Fibroblast of lung (primary cell): ENCODE measurements around the gene MILR1. TPM values are rescaled to one million over a fixed set of nuclear protein-coding genes. Genes with fewer than 3 reads are reported as not detected.
"Not testable (repeated sequence)": the region's sequence is repeated elsewhere in the genome, so short reads cannot be mapped to it uniquely, and the experiment has no call there.

Experiments
- DNase-seq, 2 donors: peaks; one replicate each; pipeline versions ENCODE4 v3.0.0 to v3.0.0-alpha.2; 2010; ENCODE audit warnings: low read depth in 2 of 2
- H2AFZ ChIP-seq: 2 replicates; pipeline ENCODE4 v1.5.1; 2012; ENCODE audit warnings: low read length, control low read depth, inconsistent platforms
- H3K27ac ChIP-seq: 2 replicates; pipeline ENCODE4 v1.5.1; 2011; ENCODE audit warnings: low read length, control low read depth; ENCODE audit not compliant: insufficient read depth
- H3K27me3 ChIP-seq: 2 replicates; pipeline ENCODE4 v1.5.1; 2011; ENCODE audit warnings: mild to moderate bottlenecking, low read length; ENCODE audit not compliant: control insufficient read depth, insufficient read depth
- H3K36me3 ChIP-seq: 2 replicates; pipeline ENCODE4 v1.5.1; 2011; ENCODE audit warnings: low read length; ENCODE audit not compliant: control insufficient read depth, insufficient read depth
- H3K4me1 ChIP-seq: 2 replicates; pipeline ENCODE4 v1.5.1; 2011; ENCODE audit warnings: low read length; ENCODE audit not compliant: control insufficient read depth, insufficient read depth; ENCODE audit errors: extremely low read depth
- H3K4me2 ChIP-seq: 2 replicates; pipeline ENCODE4 v1.5.1; 2011; ENCODE audit warnings: low read length, control low read depth; ENCODE audit not compliant: insufficient read depth; ENCODE audit errors: extremely low read depth
- H3K4me3 ChIP-seq, 4 experiments: fragments of 200-600 bp in 1 of 4; sonication (generic) in 1 of 4; replicated peaks in 1 of 4; 2 replicates each; pipeline ENCODE4 v1.5.1; 2011 to 2016; ENCODE audit warnings: low read length in 4 of 4, low read depth in 3 of 4, mild to moderate bottlenecking in 3 of 4, control low read depth in 2 of 4, inconsistent platforms in 1 of 4, mixed read lengths in 1 of 4; ENCODE audit not compliant: insufficient read depth in 1 of 4; ENCODE audit errors: control extremely low read depth in 1 of 4
- H3K79me2 ChIP-seq: 2 replicates; pipeline ENCODE4 v1.5.1; 2012; ENCODE audit warnings: mild to moderate bottlenecking, low read length, inconsistent platforms; ENCODE audit not compliant: control insufficient read depth, insufficient read depth
- H3K9ac ChIP-seq: 2 replicates; pipeline ENCODE4 v1.5.1; 2011; ENCODE audit warnings: mild to moderate bottlenecking, low read length, control low read depth; ENCODE audit not compliant: insufficient read depth
- H3K9me3 ChIP-seq: 2 replicates; pipeline ENCODE4 v1.5.1; 2012; ENCODE audit warnings: low read depth, low read length; ENCODE audit not compliant: control insufficient read depth, insufficient read depth
- H4K20me1 ChIP-seq: 2 replicates; pipeline ENCODE4 v1.5.1; 2011; ENCODE audit warnings: low read length; ENCODE audit not compliant: control insufficient read depth, insufficient read depth; ENCODE audit errors: extremely low read depth
- EZH2 ChIP-seq: IDR thresholded peaks from 2 replicates; pipeline ENCODE4 v1.5.1; 2012; ENCODE audit warnings: low read length, control low read depth, mild to moderate bottlenecking; ENCODE audit errors: missing control alignments
- polyA plus RNA-seq, 2 donors: library from polyadenylated mRNA; depleted of rRNA in 1 of 2; stranded (reverse) in 1 of 2; unstranded in 1 of 2; fragments of >200 nt; gene quantifications; 2 replicates each; pipeline ENCODE4 v1.2.1, GENCODE V29; 2011 to 2012; ENCODE audit warnings: missing spikeins in 1 of 2
- total RNA-seq: library from RNA; depleted of rRNA; stranded (reverse); fragments of >200 nt; gene quantifications from 2 replicates; pipeline ENCODE4 v1.2.1, GENCODE V29; 2014
- TF ChIP-seq, protein P1 (sequence below), 2 donors: IDR thresholded peaks in 1 of 2; conservative IDR thresholded peaks in 1 of 2; 1 replicate in 1 of 2; 2 replicates in 1 of 2; pipeline ENCODE4 v1.5.1; 2011 to 2012; ENCODE audit warnings: low read length in 2 of 2, control low read depth in 1 of 2, inconsistent platforms in 1 of 2, low read depth in 1 of 2, mild to moderate bottlenecking in 1 of 2

MILR1 gene
- total and polyA plus RNA-seq, 2 donors (not counting 1 experiment from before 2014, with no cell fraction given) = 9.1 to 11.6 TPM

DNA sequence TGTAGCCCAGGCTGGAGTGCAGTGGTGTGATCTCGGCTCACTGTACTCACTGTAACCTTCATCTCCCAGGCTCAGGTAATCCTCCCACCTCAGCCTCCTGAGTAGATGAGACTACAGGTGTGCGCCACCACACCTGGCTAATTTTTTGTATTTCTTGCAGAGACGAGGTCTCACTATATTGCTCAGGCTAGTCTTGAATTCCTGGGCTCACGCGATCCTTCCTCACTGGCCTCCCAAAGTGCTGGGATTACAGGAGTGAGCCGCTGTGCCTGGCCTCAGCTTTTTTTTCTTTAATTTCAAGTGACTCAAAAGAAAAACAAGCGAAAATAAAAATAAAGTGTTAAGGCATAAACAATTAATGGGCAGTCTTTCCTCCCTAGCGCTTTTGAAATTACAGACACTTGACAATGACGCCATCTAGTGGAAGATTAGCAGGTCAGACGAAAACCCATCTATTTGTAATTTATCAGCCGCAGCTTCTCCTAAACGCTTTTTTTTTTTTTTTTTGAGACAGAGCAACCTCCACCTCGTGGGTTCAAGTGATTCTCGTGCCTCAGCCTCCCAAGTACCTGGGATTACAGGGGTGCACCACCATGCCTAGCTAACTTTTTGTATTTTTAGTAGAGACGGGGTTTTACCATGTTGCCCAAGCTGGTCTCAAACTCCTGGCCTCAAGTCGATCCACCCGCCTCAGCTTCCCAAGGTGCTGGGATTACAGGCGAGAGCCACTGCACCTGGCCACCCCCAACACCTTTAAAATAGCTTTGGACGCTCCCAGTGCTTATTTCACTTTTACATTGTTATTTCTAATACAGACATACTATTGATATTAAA lies 30.2 kb upstream of the MILR1 start:
- no peaks in the 10 kb centered on the region for H3K4me1 ChIP-seq
- H3K27ac ChIP-seq = no peak overlapping the region
- H3K27me3 ChIP-seq = no peaks in the 10 kb centered on the region
- no peaks in the 10 kb centered on the region for H3K79me2 ChIP-seq
- H3K9me3 ChIP-seq = no peaks in the 10 kb centered on the region
- no peak overlapping the region for H3K9ac ChIP-seq
- no peaks in the 10 kb centered on the region for H3K36me3 ChIP-seq
- H3K4me3 ChIP-seq = no peak overlapping the region
- peak; percentile 54 to 89 for DNase-seq
- no peaks in the 10 kb centered on the region for H4K20me1 ChIP-seq
- no peak overlapping the region for H3K4me2 ChIP-seq
- TF ChIP-seq, protein P1, sequence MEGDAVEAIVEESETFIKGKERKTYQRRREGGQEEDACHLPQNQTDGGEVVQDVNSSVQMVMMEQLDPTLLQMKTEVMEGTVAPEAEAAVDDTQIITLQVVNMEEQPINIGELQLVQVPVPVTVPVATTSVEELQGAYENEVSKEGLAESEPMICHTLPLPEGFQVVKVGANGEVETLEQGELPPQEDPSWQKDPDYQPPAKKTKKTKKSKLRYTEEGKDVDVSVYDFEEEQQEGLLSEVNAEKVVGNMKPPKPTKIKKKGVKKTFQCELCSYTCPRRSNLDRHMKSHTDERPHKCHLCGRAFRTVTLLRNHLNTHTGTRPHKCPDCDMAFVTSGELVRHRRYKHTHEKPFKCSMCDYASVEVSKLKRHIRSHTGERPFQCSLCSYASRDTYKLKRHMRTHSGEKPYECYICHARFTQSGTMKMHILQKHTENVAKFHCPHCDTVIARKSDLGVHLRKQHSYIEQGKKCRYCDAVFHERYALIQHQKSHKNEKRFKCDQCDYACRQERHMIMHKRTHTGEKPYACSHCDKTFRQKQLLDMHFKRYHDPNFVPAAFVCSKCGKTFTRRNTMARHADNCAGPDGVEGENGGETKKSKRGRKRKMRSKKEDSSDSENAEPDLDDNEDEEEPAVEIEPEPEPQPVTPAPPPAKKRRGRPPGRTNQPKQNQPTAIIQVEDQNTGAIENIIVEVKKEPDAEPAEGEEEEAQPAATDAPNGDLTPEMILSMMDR (conservative IDR thresholded peaks at IDR 0.05 in 1 of 2, IDR thresholded peaks at IDR 0.05 in 1 of 2; ENCODE audit: low read depth in 1 of 2, low read length in 2 of 2) = peak; percentile 62 to 69
- TF ChIP-seq EZH2 = no peak
- H2AFZ ChIP-seq = no peak overlapping the region

DNA sequence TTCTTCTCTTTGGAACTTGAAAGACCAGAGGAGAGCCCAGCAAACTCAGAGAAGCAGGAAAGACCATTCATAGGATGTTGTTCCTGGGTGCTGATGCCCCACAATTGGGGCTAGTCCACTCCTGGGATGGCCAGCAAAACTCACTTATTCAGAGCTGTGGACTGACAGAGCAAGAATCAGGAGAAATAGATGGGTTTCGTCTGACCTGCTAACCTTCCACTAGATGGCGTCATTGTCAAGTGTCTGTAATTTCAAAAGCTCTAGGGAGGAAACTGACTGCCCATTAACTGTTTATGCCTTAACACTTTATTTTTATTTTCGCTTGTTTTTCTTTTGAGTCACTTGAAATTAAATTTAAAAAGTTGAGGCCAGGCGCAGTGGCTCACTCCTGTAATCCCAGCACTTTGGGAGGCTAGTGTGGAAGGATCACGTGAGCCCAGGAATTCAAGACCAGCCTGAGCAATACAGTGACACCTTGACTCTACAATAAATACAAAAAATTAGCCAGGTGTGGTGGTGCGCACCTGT lies 28.7 kb upstream of the MILR1 start:
- Histone ChIP-seq H3K4me3 (no peak overlapping the region), H3K9ac (no peak overlapping the region), H3K79me2 (no peaks in the 10 kb centered on the region), H3K27ac (no peak overlapping the region), H3K4me1 (no peaks in the 10 kb centered on the region), H3K36me3 (no peaks in the 10 kb centered on the region), H2AFZ (no peak overlapping the region), H3K9me3 (no peaks in the 10 kb centered on the region), H3K4me2 (no peak overlapping the region), H4K20me1 (no peaks in the 10 kb centered on the region), H3K27me3 (no peaks in the 10 kb centered on the region)
- TF ChIP-seq, protein P1 (conservative IDR thresholded peaks at IDR 0.05 in 1 of 2, IDR thresholded peaks at IDR 0.05 in 1 of 2; ENCODE audit: low read depth in 1 of 2, low read length in 2 of 2) = peak; percentile 74 to 78
- no peak for TF ChIP-seq EZH2
- peak; percentile 69 to 90 for DNase-seq

DNA sequence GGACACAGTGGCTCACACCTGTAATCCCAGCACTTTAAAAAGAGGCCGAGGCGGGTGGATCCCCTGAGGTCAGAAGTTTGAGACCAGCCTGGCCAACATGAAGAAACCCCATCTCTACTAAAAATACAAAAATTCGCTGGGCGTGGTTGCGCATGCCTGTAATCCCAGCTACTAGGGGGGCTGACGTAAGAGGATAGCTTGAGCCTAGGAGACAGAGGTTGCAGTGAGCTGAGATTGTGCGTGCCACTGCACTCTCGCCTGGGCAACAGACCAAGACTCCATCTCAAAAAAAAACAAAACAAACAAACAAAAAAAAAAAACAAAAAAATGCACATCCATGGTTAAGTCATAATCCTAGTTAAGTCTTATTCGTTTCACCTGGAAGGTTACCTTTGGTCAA lies 26.8 kb upstream of the MILR1 start:
- not testable (repeated sequence) for H3K4me3 ChIP-seq, H3K4me2 ChIP-seq, DNase-seq, H4K20me1 ChIP-seq, H3K27me3 ChIP-seq, H3K27ac ChIP-seq, H3K4me1 ChIP-seq, H3K36me3 ChIP-seq, H3K9me3 ChIP-seq, H2AFZ ChIP-seq, H3K79me2 ChIP-seq, H3K9ac ChIP-seq
